ENCODE data around the gene PRAMEF15.
"Not testable (repeated sequence)": the region's sequence is repeated elsewhere in the genome, so short reads cannot be mapped to it uniquely, and the experiment has no call there.

DNA sequence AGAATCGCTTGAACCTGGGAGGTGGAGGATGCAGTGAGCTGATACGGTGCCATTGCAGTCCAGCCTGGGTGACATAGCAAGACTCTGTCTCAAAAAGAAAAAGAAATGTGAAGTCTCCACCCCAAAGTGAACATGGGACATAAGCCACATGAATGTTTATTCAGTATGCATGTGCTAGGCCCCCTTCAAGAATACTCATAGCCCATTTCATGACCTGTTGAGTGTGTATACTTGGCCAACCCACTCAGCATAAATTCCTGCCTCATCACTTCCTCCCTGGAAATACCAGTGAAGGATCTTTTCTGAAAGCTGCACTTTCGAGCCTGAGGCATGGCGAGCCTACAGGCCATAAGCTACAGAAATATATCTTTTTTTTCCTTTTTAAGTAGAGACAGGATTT lies 49.5 kb downstream of the PRAMEF15 start:
- TF ChIP-seq POLR2AphosphoS5 (IDR thresholded peaks at IDR 0.05; ENCODE audit: low read depth, low read length) = not testable (repeated sequence)
- TF ChIP-seq, protein P1, sequence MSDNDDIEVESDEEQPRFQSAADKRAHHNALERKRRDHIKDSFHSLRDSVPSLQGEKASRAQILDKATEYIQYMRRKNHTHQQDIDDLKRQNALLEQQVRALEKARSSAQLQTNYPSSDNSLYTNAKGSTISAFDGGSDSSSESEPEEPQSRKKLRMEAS (IDR thresholded peaks at IDR 0.05) = not testable (repeated sequence)

All from HCT116 (cell line).